Mammary epithelial cell (primary cell): ENCODE data around the gene ARL4A.

Experiments
- EZH2 ChIP-seq: IDR thresholded peaks from 2 replicates; pipeline ENCODE4 v1.6.1; 2012; ENCODE audit warnings: low read length, inconsistent platforms, borderline replicate concordance
- TF ChIP-seq, protein P1 (sequence below), 2 donors: IDR thresholded peaks in 1 of 2; conservative IDR thresholded peaks in 1 of 2; 2 replicates each; pipeline ENCODE4 v1.5.1; 2011 to 2012; ENCODE audit warnings: inconsistent platforms in 2 of 2, low read length in 2 of 2, mild to moderate bottlenecking in 2 of 2, control low read depth in 1 of 2, low read depth in 1 of 2; ENCODE audit not compliant: insufficient read depth in 1 of 2; ENCODE audit errors: extremely low read depth in 1 of 2

DNA sequence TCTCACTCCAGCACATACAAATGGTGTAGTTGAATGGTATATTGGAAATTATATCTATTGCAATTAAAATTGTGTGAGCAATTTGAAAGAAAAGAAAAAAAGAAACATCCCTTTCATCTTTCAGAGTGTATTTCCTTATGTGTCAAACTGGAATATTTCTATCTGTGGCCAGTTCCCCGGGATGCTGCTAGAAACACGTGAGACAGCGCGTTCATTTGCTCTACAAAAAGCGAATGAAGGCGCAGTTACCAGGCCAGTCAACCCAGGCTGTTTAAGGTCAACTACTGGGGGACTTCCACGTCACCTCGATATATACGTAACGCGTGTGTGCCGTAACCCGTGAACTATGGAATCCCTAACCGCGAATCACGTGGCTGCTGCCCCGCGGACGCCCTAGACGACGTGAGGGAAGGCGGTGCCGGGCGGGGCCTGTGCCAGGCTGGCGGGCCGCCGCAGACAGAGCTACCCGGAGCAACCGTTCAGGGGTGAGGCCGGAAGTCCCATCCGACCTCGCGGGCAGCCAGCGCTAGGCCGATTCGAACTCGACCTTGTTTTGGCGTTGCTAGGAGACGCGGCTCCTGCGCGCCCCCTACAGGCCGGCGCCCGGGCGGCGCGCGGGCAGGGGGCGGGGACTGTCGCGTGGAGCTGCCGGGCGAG, 1.1 kb upstream of the ARL4A start:
- TF ChIP-seq, protein P1, sequence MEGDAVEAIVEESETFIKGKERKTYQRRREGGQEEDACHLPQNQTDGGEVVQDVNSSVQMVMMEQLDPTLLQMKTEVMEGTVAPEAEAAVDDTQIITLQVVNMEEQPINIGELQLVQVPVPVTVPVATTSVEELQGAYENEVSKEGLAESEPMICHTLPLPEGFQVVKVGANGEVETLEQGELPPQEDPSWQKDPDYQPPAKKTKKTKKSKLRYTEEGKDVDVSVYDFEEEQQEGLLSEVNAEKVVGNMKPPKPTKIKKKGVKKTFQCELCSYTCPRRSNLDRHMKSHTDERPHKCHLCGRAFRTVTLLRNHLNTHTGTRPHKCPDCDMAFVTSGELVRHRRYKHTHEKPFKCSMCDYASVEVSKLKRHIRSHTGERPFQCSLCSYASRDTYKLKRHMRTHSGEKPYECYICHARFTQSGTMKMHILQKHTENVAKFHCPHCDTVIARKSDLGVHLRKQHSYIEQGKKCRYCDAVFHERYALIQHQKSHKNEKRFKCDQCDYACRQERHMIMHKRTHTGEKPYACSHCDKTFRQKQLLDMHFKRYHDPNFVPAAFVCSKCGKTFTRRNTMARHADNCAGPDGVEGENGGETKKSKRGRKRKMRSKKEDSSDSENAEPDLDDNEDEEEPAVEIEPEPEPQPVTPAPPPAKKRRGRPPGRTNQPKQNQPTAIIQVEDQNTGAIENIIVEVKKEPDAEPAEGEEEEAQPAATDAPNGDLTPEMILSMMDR (conservative IDR thresholded peaks at IDR 0.05 in 1 of 2, IDR thresholded peaks at IDR 0.05 in 1 of 2; ENCODE audit: extremely low read depth in 1 of 2, insufficient read depth in 1 of 2, low read depth in 1 of 2, low read length in 2 of 2), result peak; percentile 74 to 75
- TF ChIP-seq EZH2, result no peak
